SU-DHL-6 (cell line): Measurements from ENCODE around the gene TFAP2E.

Experiments used
- CTCF ChIP-seq: fragments of 200-600 bp; sonication (generic); IDR thresholded peaks from one replicate; pipeline ENCODE4 v1.5.1; 2017; ENCODE audit warnings: antibody characterized with exemption, mild to moderate bottlenecking, low read length, moderate library complexity; ENCODE audit not compliant: insufficient read depth, poor library complexity, severe bottlenecking
- EZH2phosphoT487 ChIP-seq: fragments of 200-600 bp; sonication (generic), shearing (Covaris generic); conservative IDR thresholded peaks from 2 replicates; pipeline ENCODE4 v1.6.1; 2018; ENCODE audit warnings: mild to moderate bottlenecking, antibody characterized with exemption, low read length, moderate library complexity, mixed read lengths

- no peak for TF ChIP-seq CTCF
- no peak for TF ChIP-seq EZH2phosphoT487
Observed at GRCh38 chr1:35595684-35596083, 22.6 kb downstream of the TFAP2E start.
